Gastroesophageal sphincter (tissue), 4 donors: ENCODE results near the gene MT4. TPM values are rescaled to one million over a fixed set of nuclear protein-coding genes. Genes with fewer than 3 reads are reported as not detected.
A peak's percentile ranks its signal among the peaks of the same experiment; 100 is the strongest.

Source experiments
- ATAC-seq: fragments of 150-250 bp; one replicate; pipeline ENCODE4 v1.9.1; 2016; ENCODE audit warnings: mild to moderate bottlenecking, moderate library complexity
- H3K27ac ChIP-seq, 4 donors: fragments of 200-600 bp; sonication (generic) in 3 of 4; 1 replicate in 3 of 4; 2 replicates in 1 of 4; pipeline ENCODE4 v1.5.1; 2016 to 2019
- H3K27me3 ChIP-seq: fragments of 200-600 bp; sonication (generic); one replicate; pipeline ENCODE4 v1.5.1; 2019
- H3K36me3 ChIP-seq, 2 donors: fragments of 200-600 bp; sonication (generic); one replicate each; pipeline ENCODE4 v1.5.1; 2019; ENCODE audit warnings: control low read depth in 1 of 2
- H3K4me1 ChIP-seq, 3 donors: fragments of 200-600 bp; sonication (generic); 1 replicate in 2 of 3; 2 replicates in 1 of 3; pipeline ENCODE4 v1.5.1; 2016 to 2019; ENCODE audit warnings: control low read depth in 2 of 3
- H3K4me3 ChIP-seq, 2 donors: fragments of 200-600 bp; sonication (generic); one replicate each; pipeline ENCODE4 v1.5.1; 2019; ENCODE audit warnings: mild to moderate bottlenecking in 1 of 2, moderate library complexity in 1 of 2
- H3K9me3 ChIP-seq, 3 donors: fragments of 200-600 bp; sonication (generic); one replicate each; pipeline ENCODE4 v1.5.1; 2017 to 2019; ENCODE audit warnings: control low read depth in 2 of 3
- CTCF ChIP-seq, 4 experiments: fragments of 200-600 bp in 2 of 4; fragments of 450-650 bp in 2 of 4; sonication (generic) in 1 of 4; IDR thresholded peaks; one replicate each; pipeline ENCODE4 v1.5.1; 2017 to 2019; ENCODE audit warnings: antibody characterized with exemption in 4 of 4, mild to moderate bottlenecking in 2 of 4, moderate library complexity in 2 of 4
- EP300 ChIP-seq: sonication (generic); formaldehyde crosslinking; IDR thresholded peaks from one replicate; pipeline ENCODE4 v1.6.1; 2017; ENCODE audit warnings: antibody characterized with exemption, mild to moderate bottlenecking
- POLR2A ChIP-seq, 2 donors: fragments of 450-650 bp; IDR thresholded peaks; one replicate each; pipeline ENCODE4 v1.6.1; 2017; ENCODE audit warnings: antibody characterized with exemption in 2 of 2, mild to moderate bottlenecking in 2 of 2, moderate library complexity in 1 of 2
- POLR2AphosphoS5 ChIP-seq: sonication (generic); formaldehyde crosslinking; IDR thresholded peaks from one replicate; pipeline ENCODE4 v1.6.1; 2017; ENCODE audit warnings: antibody characterized with exemption
- WGBS, 2 donors: methylation state at CpG; one replicate each; pipeline ENCODE4 v1.1.5; 2018; ENCODE audit warnings: low coverage in 1 of 2; 5-methylcytosine and 5-hydroxymethylcytosine counted together
- total RNA-seq, 4 donors: library from RNA; depleted of rRNA; stranded (reverse); fragments of >200 nt; gene quantifications; one replicate each; pipeline ENCODE4 v1.1.0, GENCODE V29; 2016

Gene MT4
- total RNA-seq, 4 donors from 2014 or later = not detected

DNA sequence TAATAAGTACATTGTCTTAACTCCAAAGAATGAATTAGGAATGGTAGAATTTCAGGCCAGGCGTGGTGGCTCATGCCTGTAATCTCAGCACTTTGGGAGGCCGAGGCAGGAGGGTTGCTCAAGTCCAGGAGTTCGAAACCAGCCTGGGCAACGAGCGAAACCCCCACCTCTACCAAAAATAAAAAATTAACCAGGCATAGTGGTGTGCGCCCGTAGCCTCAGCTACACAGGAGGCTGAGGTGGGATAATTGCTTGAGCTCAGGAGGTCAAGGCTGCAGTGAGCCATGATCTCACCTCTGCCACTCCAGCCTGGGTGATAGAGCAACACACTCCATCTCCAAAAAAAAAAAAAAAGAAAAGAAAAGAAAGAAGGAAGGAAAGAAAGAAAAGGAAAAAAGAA is 26.5 kb upstream of the MT4 start:
- H3K27ac ChIP-seq = no peak overlapping the region
- no peak for TF ChIP-seq POLR2A (IDR thresholded peaks at IDR 0.05)
- no peak for TF ChIP-seq CTCF (IDR thresholded peaks at IDR 0.05)
- TF ChIP-seq EP300 = no peak
- TF ChIP-seq POLR2AphosphoS5 = no peak
- peaks cover 28% of the 10 kb centered on the region for H3K27me3 ChIP-seq
- H3K4me3 ChIP-seq = no peak overlapping the region
- ATAC-seq = no peak
- WGBS, 2 donors = 91% methylated on average over 7 of the region's 7 CpGs; no CpG with 5 or more reads in 1 of the 2 donors
- no peaks in the 10 kb centered on the region for H3K36me3 ChIP-seq
- no peaks in the 10 kb centered on the region for H3K9me3 ChIP-seq
- no peaks in the 10 kb centered on the region for H3K4me1 ChIP-seq

GRCh38 chr16:56539656-56540055 is 25.2 kb upstream of the MT4 start:
- Histone ChIP-seq H3K27ac (no peak overlapping the region), H3K4me3 (no peak overlapping the region)

DNA sequence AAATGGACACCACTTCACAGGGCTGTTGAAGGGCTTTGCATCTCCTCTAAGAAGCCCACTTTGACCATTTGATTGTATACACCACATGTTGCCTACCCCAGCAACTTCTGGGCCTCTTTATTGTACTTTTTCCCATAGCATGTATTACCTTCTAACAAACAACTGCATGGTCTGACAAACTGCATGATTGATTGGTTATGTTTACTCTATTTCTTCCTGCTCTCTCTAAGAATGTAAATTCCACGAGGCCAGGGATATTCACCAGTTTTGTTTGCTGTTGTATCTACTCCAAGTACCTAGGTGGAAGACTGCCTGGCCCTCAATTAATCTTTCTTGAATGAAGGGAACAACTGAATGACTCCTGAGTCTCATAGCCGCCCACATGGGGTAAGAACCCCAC is 22.8 kb upstream of the MT4 start:
- no peak for ATAC-seq
- WGBS, 2 donors = 13 to 58% methylated on average over 1 to 2 of the region's 2 CpGs
- no peak overlapping the region for H3K27ac ChIP-seq
- peaks cover 17% of the 10 kb centered on the region for H3K27me3 ChIP-seq
- no peak for TF ChIP-seq EP300
- TF ChIP-seq CTCF (IDR thresholded peaks at IDR 0.05) = no peak
- TF ChIP-seq POLR2A (IDR thresholded peaks at IDR 0.05) = no peak
- no peak for TF ChIP-seq POLR2AphosphoS5
- no peaks in the 10 kb centered on the region for H3K36me3 ChIP-seq
- no peaks in the 10 kb centered on the region for H3K4me1 ChIP-seq
- H3K9me3 ChIP-seq = no peaks in the 10 kb centered on the region
- no peak overlapping the region for H3K4me3 ChIP-seq

More at GRCh38 chr16:56539656-56540055, 25.2 kb upstream of the MT4 start:
- ATAC-seq = no peak
- H3K9me3 ChIP-seq = no peaks in the 10 kb centered on the region
- H3K27me3 ChIP-seq = peaks cover 28% of the 10 kb centered on the region
- no peaks in the 10 kb centered on the region for H3K4me1 ChIP-seq
- 38 to 45% methylated on average over 3 to 4 of the region's 4 CpGs for WGBS, 2 donors
- TF ChIP-seq POLR2AphosphoS5 = no peak
- no peak for TF ChIP-seq POLR2A (IDR thresholded peaks at IDR 0.05)
- TF ChIP-seq EP300 = no peak
- no peak for TF ChIP-seq CTCF (IDR thresholded peaks at IDR 0.05)
- no peaks in the 10 kb centered on the region for H3K36me3 ChIP-seq

DNA sequence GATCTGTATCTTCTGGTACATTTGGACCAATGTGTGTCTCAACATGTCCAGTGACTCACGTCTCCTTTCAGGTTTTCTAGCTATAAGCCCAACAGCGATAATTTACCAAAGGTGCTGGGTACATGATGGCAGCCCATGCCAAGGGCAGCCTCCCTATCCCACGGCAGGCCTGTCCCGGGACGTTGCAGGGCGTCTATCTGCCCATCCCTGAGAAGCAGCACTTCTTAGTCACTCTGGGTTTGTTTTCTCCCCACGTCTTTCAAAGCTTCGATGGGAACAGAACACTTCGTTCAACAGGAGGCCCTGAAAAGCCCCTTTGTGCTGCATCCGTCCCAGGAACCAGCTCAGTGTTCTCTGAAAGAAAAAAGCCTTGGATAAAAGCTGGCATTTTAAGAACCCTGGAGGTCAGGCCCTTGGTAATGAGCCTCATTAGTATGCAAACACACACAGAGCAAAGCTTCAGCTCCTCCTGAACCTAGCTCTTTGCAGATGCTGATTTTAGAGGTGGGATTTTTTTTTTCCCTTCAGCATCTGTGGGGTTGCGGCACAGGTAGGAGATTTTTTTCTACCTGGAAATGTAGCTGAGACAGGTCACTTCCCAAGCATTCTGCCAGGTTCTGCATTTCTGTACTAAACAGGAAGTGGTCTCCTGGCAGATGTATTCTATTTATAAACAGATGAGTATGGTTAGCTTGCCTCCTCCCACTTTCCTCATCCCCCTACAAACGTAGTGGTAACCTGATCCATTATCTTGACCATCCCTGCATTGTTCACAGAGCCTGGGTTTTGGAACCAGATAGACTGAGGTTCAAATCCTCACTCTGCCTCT is 17.5 kb upstream of the MT4 start:
- WGBS, 2 donors = 31 to 40% methylated on average over 2 to 9 of the region's 12 CpGs
- Histone ChIP-seq H3K27ac (peak overlapping the region in 3 of 4 donors; percentile 44 to 65 (median 53)), H3K4me1 (peaks cover 0 to 11% (median 5%) of the 10 kb centered on the region in 3 donors), H3K27me3 (peaks cover 14% of the 10 kb centered on the region), H3K4me3 (no peak overlapping the region), H3K9me3 (no peaks in the 10 kb centered on the region), H3K36me3 (no peaks in the 10 kb centered on the region)
- TF ChIP-seq EP300 (no peak), POLR2AphosphoS5 (peak; percentile 19)
- ATAC-seq = peak; percentile 50

DNA sequence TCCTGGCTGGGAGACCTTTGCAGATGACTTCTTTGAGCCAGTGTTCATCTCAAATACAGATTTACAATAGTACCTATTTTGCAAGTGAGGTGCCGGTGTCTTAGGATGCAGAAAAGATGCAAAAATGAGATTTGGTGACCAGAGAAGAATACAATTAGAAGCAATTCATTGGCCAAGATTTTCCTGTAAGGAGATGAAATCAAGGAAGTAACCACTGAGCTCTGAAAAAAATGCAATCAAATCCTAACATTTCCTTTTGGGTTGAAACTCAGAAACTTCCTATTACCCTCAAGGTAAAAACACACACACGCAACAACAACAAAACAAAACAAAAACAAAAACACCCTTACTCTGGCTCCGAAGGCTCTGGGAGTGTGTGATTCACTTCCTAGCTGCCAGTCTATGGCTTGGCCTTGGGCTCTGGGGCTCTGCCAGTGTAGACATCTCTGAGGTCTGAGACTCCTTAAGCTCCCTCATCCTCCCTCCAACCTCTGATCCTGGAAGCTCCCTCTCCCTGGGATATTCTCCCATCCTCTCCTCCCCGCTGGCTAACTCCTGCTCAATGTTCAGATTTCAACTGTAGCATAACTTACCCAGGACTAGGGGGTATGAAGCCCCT is 16.8 kb upstream of the MT4 start:
- WGBS, 2 donors = 49 to 84% methylated on average over 3 of the region's 4 CpGs
- Histone ChIP-seq H3K9me3 (no peaks in the 10 kb centered on the region), H3K4me1 (peaks cover 0 to 13% (median 7%) of the 10 kb centered on the region in 3 donors), H3K36me3 (no peaks in the 10 kb centered on the region), H3K27me3 (peaks cover 14% of the 10 kb centered on the region), H3K4me3 (no peak overlapping the region), H3K27ac (peak overlapping the region in 3 of 4 donors; percentile 24 to 53 (median 31))
- ATAC-seq = no peak
- TF ChIP-seq POLR2AphosphoS5 (no peak), CTCF (IDR thresholded peaks at IDR 0.05) (no peak), POLR2A (IDR thresholded peaks at IDR 0.05) (no peak), EP300 (no peak)
